ENCODE measurements around the gene TMEM150A.

The TMEM150A gene

GRCh38 chr2:85600951-85601770 lies 1.3 kb downstream of the TMEM150A start:
- no peaks in the 10 kb centered on the region for H4K20me1 ChIP-seq (ENCODE audit: control insufficient read depth, insufficient read depth, low read depth, low read length)
- peaks cover 18% of the 10 kb centered on the region for H3K36me3 ChIP-seq (ENCODE audit: control insufficient read depth, low read length)
- H3K9me3 ChIP-seq (ENCODE audit: control insufficient read depth, insufficient read depth, low read length), result no peaks in the 10 kb centered on the region
- H3K79me2 ChIP-seq (ENCODE audit: control insufficient read depth, low read length), result peaks cover 15% of the 10 kb centered on the region
- H3K4me1 ChIP-seq (ENCODE audit: control insufficient read depth, low read length), result peaks cover 37% of the 10 kb centered on the region
- no peak for TF ChIP-seq EZH2phosphoT487 (IDR thresholded peaks at IDR 0.05; ENCODE audit: borderline replicate concordance, low read length)
- TF ChIP-seq, protein P1, sequence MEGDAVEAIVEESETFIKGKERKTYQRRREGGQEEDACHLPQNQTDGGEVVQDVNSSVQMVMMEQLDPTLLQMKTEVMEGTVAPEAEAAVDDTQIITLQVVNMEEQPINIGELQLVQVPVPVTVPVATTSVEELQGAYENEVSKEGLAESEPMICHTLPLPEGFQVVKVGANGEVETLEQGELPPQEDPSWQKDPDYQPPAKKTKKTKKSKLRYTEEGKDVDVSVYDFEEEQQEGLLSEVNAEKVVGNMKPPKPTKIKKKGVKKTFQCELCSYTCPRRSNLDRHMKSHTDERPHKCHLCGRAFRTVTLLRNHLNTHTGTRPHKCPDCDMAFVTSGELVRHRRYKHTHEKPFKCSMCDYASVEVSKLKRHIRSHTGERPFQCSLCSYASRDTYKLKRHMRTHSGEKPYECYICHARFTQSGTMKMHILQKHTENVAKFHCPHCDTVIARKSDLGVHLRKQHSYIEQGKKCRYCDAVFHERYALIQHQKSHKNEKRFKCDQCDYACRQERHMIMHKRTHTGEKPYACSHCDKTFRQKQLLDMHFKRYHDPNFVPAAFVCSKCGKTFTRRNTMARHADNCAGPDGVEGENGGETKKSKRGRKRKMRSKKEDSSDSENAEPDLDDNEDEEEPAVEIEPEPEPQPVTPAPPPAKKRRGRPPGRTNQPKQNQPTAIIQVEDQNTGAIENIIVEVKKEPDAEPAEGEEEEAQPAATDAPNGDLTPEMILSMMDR (IDR thresholded peaks at IDR 0.05; ENCODE audit: low read depth, low read length, poor library complexity, severe bottlenecking), result no peak
- H3K4me3 ChIP-seq (ENCODE audit: low read length), result peak overlapping the region; percentile 80; the same call in 1 of the 2 replicates
- no peaks in the 10 kb centered on the region for H3K27me3 ChIP-seq (ENCODE audit: control insufficient read depth, low read length)
- H3K9me2 ChIP-seq (replicated peaks; ENCODE audit: control insufficient read depth, low read length), result no peaks in the 10 kb centered on the region
- no peak overlapping the region for H3K27ac ChIP-seq (ENCODE audit: low read depth, low read length)
- H3K4me2 ChIP-seq (ENCODE audit: low read length), result peak overlapping the region; percentile 85; the same call in 1 of the 2 replicates
- H3F3A ChIP-seq (ENCODE audit: control insufficient read depth, insufficient read depth), result peaks cover 9% of the 10 kb centered on the region; the same call in 1 of the 2 replicates

GRCh38 chr2:85600235-85600575 lies 2.3 kb downstream of the TMEM150A start:
- H3K79me2 ChIP-seq (ENCODE audit: control insufficient read depth, low read length), result peaks cover 22% of the 10 kb centered on the region
- H3K4me3 ChIP-seq (ENCODE audit: low read length), result no peak overlapping the region
- TF ChIP-seq, protein P1 (IDR thresholded peaks at IDR 0.05; ENCODE audit: low read depth, low read length, poor library complexity, severe bottlenecking), result no peak
- no peak for TF ChIP-seq EZH2phosphoT487 (IDR thresholded peaks at IDR 0.05; ENCODE audit: borderline replicate concordance, low read length)
- H3K9me2 ChIP-seq (replicated peaks; ENCODE audit: control insufficient read depth, low read length), result no peaks in the 10 kb centered on the region
- H4K20me1 ChIP-seq (ENCODE audit: control insufficient read depth, insufficient read depth, low read depth, low read length), result no peaks in the 10 kb centered on the region
- H3K27me3 ChIP-seq (ENCODE audit: control insufficient read depth, low read length), result no peaks in the 10 kb centered on the region
- peaks cover 22% of the 10 kb centered on the region for H3K36me3 ChIP-seq (ENCODE audit: control insufficient read depth, low read length)
- no peaks in the 10 kb centered on the region for H3K9me3 ChIP-seq (ENCODE audit: control insufficient read depth, insufficient read depth, low read length)
- peaks cover 39% of the 10 kb centered on the region for H3K4me1 ChIP-seq (ENCODE audit: control insufficient read depth, low read length)
- no peak overlapping the region for H3K4me2 ChIP-seq (ENCODE audit: low read length)
- peaks cover 5% of the 10 kb centered on the region; the same call in 1 of the 2 replicates for H3F3A ChIP-seq (ENCODE audit: control insufficient read depth, insufficient read depth)
- H3K27ac ChIP-seq (ENCODE audit: low read depth, low read length), result no peak overlapping the region

DNA sequence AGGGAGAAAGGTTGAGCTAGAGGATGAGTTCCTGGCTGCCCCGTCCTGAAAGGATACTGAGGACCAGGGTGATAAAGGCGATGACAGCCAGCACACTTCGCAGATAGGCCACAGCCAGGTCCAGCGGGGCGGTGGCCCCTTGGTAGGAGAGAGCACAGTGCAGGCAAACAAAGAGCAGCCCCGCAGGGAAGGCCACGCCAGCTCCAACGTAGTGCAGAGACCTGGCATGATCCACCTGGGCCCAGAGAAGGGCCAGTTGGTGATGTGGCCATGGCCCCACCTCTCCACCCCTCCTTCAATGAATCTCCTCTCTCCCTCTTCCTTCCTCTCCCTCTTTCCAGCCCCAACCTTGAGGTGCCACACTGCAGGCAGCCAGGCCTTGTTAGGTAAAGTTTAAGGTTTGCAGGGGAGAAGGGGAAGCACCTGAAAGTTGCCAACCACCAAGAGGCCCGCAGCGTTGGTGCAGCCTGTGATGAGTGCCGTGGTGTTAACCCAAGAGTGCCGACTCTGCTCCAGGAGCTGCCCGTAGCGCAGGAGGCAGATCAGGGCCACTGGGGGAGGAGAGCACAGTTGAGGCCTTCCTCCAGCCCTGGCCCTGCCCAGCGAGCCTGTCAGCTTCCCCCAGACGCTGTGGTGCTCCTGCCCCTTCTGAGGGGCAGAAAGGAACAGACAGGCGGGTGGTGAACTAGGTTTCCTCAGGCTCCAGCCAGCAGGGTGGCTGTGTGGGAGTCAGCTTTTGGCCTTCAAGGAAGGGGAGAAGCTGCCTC lies 2.8 kb downstream of the TMEM150A start:
- H3K36me3 ChIP-seq (ENCODE audit: control insufficient read depth, low read length), result peaks cover 22% of the 10 kb centered on the region
- no peak overlapping the region for H3K27ac ChIP-seq (ENCODE audit: low read depth, low read length)
- no peaks in the 10 kb centered on the region for H3K27me3 ChIP-seq (ENCODE audit: control insufficient read depth, low read length)
- peaks cover 42% of the 10 kb centered on the region for H3K4me1 ChIP-seq (ENCODE audit: control insufficient read depth, low read length)
- no peak overlapping the region for H3K4me3 ChIP-seq (ENCODE audit: low read length)
- no peak overlapping the region for H3K4me2 ChIP-seq (ENCODE audit: low read length)
- H3K79me2 ChIP-seq (ENCODE audit: control insufficient read depth, low read length), result peaks cover 28% of the 10 kb centered on the region
- no peaks in the 10 kb centered on the region for H3F3A ChIP-seq (ENCODE audit: control insufficient read depth, insufficient read depth)
- H3K9me3 ChIP-seq (ENCODE audit: control insufficient read depth, insufficient read depth, low read length), result no peaks in the 10 kb centered on the region
- TF ChIP-seq EZH2phosphoT487 (IDR thresholded peaks at IDR 0.05; ENCODE audit: borderline replicate concordance, low read length), result no peak
- TF ChIP-seq, protein P1 (IDR thresholded peaks at IDR 0.05; ENCODE audit: low read depth, low read length, poor library complexity, severe bottlenecking), result no peak
- H3K9me2 ChIP-seq (replicated peaks; ENCODE audit: control insufficient read depth, low read length), result no peaks in the 10 kb centered on the region
- H4K20me1 ChIP-seq (ENCODE audit: control insufficient read depth, insufficient read depth, low read depth, low read length), result no peaks in the 10 kb centered on the region

Data from DOHH2 (cell line).